Stimulated activated naive B cell treated with anti-CD40 and anti-IgM and Interleukin-4, amounts not matched to agents 10 μg/mL and 1 μg/mL and 100 μg/mL, for 72 hours (primary cell): ENCODE results near the gene LITAFD.
"Not testable (repeated sequence)": the region's sequence is repeated elsewhere in the genome, so short reads cannot be mapped to it uniquely, and the experiment has no call there.

Source experiments
- ATAC-seq, 2 donors: fragments of 150-1000 bp; cut with Tn5 transposase; replicated peaks; 2 replicates each; pipeline ENCODE4 v1.10.0; 2021; ENCODE audit warnings: moderate library complexity in 1 of 2
- DNase-seq: peaks from one replicate; pipeline ENCODE4 v3.0.0; 2021
- H3K27ac Mint-ChIP-seq: one replicate; pipeline ENCODE4 v1.8.0; 2022; ENCODE audit warnings: mild to moderate bottlenecking, mixed read lengths
- H3K27me3 Mint-ChIP-seq, 2 donors: one replicate each; pipeline ENCODE4 v1.8.0; 2022; ENCODE audit warnings: mixed read lengths in 2 of 2
- H3K36me3 Mint-ChIP-seq, 2 donors: one replicate each; pipeline ENCODE4 v1.8.0; 2022; ENCODE audit warnings: mixed read lengths in 2 of 2, mild to moderate bottlenecking in 1 of 2
- H3K4me1 Mint-ChIP-seq, 2 donors: one replicate each; pipeline ENCODE4 v1.8.0; 2022; ENCODE audit warnings: mixed read lengths in 2 of 2, mild to moderate bottlenecking in 1 of 2
- H3K4me3 Mint-ChIP-seq, 2 donors: one replicate each; pipeline ENCODE4 v1.8.0; 2022; ENCODE audit warnings: mild to moderate bottlenecking in 2 of 2, mixed read lengths in 2 of 2, moderate library complexity in 1 of 2
- H3K9me3 Mint-ChIP-seq, 2 donors: one replicate each; pipeline ENCODE4 v1.8.0; 2022; ENCODE audit warnings: mixed read lengths in 2 of 2, mild to moderate bottlenecking in 1 of 2

The LITAFD gene

DNA sequence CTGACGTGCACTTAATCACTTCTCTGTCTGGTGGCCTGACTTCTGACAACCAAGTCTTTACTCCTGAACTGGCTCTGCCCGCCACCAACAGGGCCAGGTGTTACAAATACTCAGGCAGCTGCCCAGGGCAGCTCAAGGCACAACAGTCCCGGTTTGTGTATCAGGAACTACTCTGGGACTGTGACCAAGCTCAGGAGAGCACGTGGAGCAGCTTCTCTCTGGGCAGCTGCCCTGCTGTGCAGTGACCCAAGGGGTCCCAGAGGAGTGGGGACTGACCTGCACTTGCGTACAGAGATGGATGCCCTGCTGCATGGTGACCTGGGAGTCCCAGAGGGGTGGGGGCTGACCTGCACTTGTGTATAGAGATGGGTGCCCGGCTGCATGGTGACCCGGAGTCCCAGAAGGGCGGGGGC, 21.9 kb downstream of the LITAFD start:
- DNase-seq (no peak), ATAC-seq (no peak)
- H3K36me3 Mint-ChIP-seq, result peaks cover 45 to 70% of the 10 kb centered on the region in 2 donors
- H3K9me3 Mint-ChIP-seq, result no peaks in the 10 kb centered on the region
- peak overlapping the region; percentile 88 for H3K27ac Mint-ChIP-seq
- no peaks in the 10 kb centered on the region for H3K27me3 Mint-ChIP-seq
- no peak overlapping the region for H3K4me3 Mint-ChIP-seq
- H3K4me1 Mint-ChIP-seq, result peaks cover 9 to 15% of the 10 kb centered on the region in 2 donors

DNA sequence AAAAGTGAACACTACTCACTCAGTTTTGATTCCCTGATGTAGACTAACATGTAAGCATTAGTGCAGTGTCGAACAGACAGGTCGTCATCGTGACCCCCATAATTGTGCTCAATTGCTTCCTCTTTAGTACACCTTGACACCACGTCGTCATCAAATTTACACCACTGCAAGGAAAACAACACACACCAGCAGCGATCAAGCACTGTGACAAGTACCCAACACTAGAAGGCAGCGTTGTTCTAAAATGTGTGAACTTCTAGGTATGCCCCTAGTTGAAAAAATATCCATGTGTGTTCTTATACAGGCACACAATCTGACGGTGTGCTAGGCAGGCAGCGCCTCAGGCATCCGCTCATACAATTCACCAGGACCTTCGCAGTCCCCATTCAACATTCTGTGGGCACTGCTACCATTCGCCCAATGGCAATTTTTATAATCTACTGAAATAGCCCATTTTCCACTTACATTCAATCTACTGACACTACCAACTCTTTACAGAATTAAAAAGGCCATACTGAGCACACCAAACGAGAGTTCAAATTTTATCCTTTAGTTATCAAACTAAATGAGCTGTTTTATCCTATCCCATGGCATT, 23.1 kb downstream of the LITAFD start:
- Mint-ChIP-seq H3K27me3 (no peaks in the 10 kb centered on the region), H3K36me3 (peaks cover 43 to 65% of the 10 kb centered on the region in 2 donors), H3K4me3 (no peak overlapping the region), H3K27ac (no peak overlapping the region), H3K4me1 (peaks cover 8 to 13% of the 10 kb centered on the region in 2 donors), H3K9me3 (no peaks in the 10 kb centered on the region)
- DNase-seq (no peak), ATAC-seq (peak; percentile 71 to 80)

DNA sequence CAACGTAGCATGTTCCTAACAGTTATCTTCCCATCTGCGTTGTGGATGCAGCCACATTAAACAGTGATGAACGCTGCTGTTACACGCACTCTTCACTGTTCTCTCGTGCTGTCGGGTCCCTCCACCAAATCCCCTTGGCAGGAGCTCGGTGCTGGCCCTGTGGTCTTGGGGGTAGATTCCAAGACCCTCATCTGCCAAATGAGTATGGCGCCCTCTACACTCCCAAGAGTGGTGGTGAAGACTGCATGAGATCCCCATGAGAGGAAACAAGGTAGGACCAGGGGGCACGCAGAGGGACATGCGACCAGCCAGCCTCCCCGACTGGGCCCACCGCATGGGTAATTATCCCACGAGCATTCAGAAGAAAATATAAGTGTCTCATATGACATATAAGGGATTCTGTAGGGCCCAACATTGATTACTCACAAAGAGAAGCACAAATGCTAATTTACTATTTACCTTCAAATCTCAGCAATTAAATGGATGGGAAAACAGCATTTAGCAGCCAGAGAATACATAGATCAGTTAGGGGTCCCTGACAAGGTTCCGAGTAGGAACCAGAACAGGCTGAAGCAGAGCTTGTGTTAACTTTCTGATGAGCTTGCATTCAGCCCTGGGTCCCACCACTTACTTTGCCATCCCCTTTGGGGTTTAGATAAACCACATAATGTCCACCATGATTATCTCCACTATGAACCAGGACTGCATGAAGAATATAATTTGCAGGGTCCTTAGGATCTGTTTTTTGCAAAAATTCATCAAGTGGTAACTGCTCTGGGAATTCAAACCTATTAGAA, 23.8 kb downstream of the LITAFD start:
- DNase-seq (no peak), ATAC-seq (no peak)
- peaks cover 8 to 15% of the 10 kb centered on the region in 2 donors for H3K4me1 Mint-ChIP-seq
- H3K9me3 Mint-ChIP-seq, result no peaks in the 10 kb centered on the region
- H3K4me3 Mint-ChIP-seq, result no peak overlapping the region
- H3K27ac Mint-ChIP-seq, result peak overlapping the region; percentile 67
- H3K27me3 Mint-ChIP-seq, result no peaks in the 10 kb centered on the region
- H3K36me3 Mint-ChIP-seq, result peaks cover 46 to 65% of the 10 kb centered on the region in 2 donors

DNA sequence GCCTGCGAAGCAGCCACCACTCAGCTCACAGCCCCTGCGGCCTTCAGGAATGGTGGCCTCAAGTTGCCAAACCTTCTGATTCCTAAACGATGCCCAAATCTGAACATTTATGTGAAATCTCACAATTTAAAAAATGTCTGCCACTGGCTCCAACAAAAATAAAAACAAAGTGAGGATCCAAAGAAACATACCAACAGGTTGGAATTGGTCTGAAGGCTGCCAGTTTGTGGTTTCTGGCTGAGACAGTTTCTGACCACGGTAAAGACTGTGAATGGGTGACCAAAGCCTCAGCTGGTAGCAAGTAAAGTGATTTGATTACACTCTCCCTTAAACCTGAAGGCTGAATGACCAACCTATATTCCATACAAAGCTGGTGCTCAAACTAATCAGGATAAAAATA, 24.9 kb downstream of the LITAFD start:
- H3K27me3 Mint-ChIP-seq, result no peaks in the 10 kb centered on the region
- H3K27ac Mint-ChIP-seq, result peak overlapping the region; percentile 71
- H3K9me3 Mint-ChIP-seq, result no peaks in the 10 kb centered on the region
- ATAC-seq, result no peak
- H3K36me3 Mint-ChIP-seq, result peaks cover 48 to 67% of the 10 kb centered on the region in 2 donors
- DNase-seq, result no peak
- peaks cover 8 to 22% of the 10 kb centered on the region in 2 donors for H3K4me1 Mint-ChIP-seq
- H3K4me3 Mint-ChIP-seq, result no peak overlapping the region

DNA sequence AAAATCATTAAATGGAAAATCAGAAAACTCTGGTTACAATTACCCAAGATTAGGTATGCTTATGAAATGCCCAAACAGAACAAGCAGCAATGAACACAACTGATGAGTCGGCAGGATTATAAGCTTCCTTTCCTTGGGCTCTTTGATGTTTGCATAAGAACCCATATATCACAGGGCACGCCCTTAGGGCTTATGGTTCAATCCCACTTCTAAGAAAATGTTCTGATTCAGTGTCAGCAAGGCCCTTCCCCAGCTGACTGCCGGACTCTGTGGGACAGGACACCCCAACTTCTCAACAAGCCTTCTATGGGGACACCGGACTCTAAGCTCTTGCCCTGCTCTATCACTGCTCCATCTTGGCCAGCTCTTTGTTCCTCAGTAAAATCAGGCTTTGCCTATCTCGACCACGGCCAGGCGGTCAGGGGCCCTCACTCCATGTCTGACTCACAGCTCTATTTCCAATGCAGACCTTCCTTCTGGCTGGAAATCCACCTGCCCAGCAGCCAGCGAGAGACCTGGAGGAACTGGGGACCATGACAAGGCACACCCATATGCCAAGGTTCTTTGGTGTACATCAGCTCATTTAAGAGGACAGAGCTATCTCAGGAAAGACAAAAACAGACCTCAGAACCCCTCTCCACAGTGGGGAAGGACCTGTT, 26.8 kb downstream of the LITAFD start:
- peak overlapping the region; percentile 82 for H3K27ac Mint-ChIP-seq
- no peak for ATAC-seq
- H3K4me3 Mint-ChIP-seq, result no peak overlapping the region
- H3K36me3 Mint-ChIP-seq, result peaks cover 48 to 68% of the 10 kb centered on the region in 2 donors
- no peaks in the 10 kb centered on the region for H3K9me3 Mint-ChIP-seq
- DNase-seq, result no peak
- peaks cover 8 to 22% of the 10 kb centered on the region in 2 donors for H3K4me1 Mint-ChIP-seq
- H3K27me3 Mint-ChIP-seq, result no peaks in the 10 kb centered on the region

DNA sequence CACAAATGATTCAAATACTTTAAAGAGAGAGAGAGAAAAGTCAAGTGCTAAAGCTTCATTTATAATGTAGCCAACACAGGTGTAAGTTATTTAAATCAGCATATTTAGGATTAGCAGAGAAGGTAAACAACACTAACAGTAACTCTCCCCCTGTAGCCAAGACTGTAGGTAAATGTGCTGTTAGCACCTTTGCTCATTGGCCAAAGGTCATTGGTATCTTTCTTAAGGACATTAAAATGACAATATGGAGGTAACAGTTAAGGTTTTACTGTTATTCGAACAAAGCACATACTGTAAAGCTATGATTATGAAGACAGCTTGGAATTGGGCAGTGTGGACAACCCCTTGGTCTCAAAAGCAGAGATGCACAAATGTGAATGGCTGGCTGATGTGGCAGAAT, 28.7 kb downstream of the LITAFD start:
- peak overlapping the region; percentile 83 for H3K27ac Mint-ChIP-seq
- H3K4me3 Mint-ChIP-seq, result no peak overlapping the region
- ATAC-seq (no peak), DNase-seq (no peak)
- no peaks in the 10 kb centered on the region for H3K27me3 Mint-ChIP-seq
- no peaks in the 10 kb centered on the region for H3K9me3 Mint-ChIP-seq
- H3K4me1 Mint-ChIP-seq, result peaks cover 8 to 22% of the 10 kb centered on the region in 2 donors
- peaks cover 50 to 68% of the 10 kb centered on the region in 2 donors for H3K36me3 Mint-ChIP-seq

DNA sequence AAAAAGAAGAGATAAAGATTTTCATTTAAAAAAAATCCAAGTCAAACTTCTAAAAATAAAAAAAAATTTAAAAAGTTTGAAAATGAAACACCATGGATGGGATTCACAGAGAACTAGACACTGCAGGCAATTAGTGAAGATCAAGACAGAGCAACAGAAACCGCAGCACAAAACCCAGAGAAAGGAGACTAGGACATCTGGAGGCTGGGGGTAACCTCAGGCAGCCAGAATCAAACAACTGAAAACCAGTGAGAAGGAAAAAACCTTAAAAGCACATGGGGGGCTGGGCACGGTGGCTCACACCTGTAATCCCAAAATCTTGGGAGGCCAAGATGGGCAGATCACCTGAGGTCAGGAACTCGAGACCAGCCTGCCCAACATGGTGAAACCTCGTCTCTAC, 30.6 kb downstream of the LITAFD start:
- peak overlapping the region; percentile 86 for H3K27ac Mint-ChIP-seq
- DNase-seq (no peak), ATAC-seq (no peak)
- no peaks in the 10 kb centered on the region for H3K9me3 Mint-ChIP-seq
- H3K27me3 Mint-ChIP-seq, result no peaks in the 10 kb centered on the region
- peaks cover 8 to 31% of the 10 kb centered on the region in 2 donors for H3K4me1 Mint-ChIP-seq
- peaks cover 63 to 78% of the 10 kb centered on the region in 2 donors for H3K36me3 Mint-ChIP-seq
- H3K4me3 Mint-ChIP-seq, result no peak overlapping the region

DNA sequence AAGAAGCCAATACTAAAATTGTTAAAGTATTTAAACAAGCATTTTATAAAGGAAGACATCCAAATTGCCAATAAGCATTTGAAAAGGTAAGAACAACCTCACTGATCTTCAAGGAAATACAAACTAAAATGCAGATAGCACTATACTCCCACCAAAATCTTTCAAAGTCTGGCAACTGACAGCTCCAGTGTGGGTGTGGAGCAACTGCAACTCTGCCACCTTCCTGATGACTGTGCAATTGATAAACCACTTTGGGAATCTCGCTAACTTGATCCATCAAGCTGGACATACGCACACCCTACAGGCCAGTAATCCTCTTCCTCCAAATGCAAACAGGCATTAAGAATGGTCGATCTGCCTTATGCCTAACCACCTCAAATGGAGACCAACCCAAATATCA, 31.9 kb downstream of the LITAFD start:
- Mint-ChIP-seq H3K36me3 (peaks cover 64 to 78% of the 10 kb centered on the region in 2 donors), H3K9me3 (no peaks in the 10 kb centered on the region), H3K27me3 (no peaks in the 10 kb centered on the region), H3K4me1 (peaks cover 9 to 38% of the 10 kb centered on the region in 2 donors), H3K27ac (no peak overlapping the region), H3K4me3 (no peak overlapping the region)
- ATAC-seq (no peak), DNase-seq (no peak)

DNA sequence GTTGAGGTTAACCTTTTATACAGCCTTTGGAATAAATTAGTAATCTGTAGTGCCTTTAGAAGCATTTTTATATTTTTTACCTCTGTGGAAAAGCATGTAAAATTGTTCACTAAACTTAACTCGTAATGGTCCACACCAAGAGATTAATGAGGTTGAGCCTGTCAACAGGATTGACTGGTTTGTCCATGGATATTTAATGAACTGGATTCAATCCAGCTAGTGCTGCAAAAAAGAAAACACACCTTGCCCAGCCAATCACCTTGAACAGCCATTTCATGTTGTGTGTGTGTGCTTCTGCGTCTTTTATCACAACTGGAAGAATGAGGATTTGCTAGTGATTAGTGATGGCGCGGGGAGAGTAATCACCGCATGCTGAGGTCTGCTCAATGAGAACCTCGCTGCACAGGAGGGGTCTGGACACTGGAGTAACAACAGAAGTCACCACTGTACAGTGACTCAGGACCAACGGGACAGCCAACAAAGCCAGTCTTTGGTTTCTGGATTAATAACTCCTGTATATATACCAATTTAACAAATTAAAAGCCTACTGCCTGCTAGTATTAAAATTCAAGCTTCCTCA, 33.7 kb downstream of the LITAFD start:
- ATAC-seq (no peak), DNase-seq (no peak)
- Mint-ChIP-seq H3K4me3 (no peak overlapping the region), H3K27ac (no peak overlapping the region), H3K4me1 (peaks cover 8 to 40% of the 10 kb centered on the region in 2 donors), H3K36me3 (peaks cover 61 to 77% of the 10 kb centered on the region in 2 donors), H3K9me3 (no peaks in the 10 kb centered on the region), H3K27me3 (no peaks in the 10 kb centered on the region)

DNA sequence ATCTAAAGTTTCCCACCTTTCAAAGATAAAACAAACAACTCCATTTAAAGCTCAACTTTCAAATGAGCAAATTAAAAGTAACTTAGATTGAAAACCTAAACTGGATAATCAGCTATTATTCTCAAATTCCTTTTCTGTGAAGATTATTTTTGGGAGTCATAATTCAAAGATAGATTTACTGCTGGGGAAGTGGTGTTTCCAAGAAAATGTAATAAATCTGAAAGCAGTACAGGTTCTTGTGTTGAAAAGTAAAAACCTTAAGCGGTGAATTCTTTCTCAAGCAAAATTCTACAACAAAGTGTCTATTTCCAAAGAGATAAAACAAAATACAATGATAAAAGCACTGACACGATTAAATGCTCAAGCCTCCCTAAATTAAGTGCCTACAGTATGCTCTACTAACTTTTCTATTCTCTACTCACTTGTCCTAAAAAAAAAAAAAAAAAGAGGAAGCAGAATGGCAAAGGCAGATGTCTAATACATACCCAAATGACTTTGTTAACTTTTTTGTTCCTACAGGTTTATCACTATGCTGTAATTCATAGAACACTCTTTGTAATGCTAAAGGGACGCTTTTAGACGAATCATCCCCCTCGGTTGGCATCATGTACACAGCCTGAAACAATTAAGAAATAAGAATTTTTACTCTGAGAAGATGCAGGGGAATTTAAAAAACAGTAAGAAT, 34.5 kb downstream of the LITAFD start:
- no peak for DNase-seq
- H3K27me3 Mint-ChIP-seq, result no peaks in the 10 kb centered on the region
- H3K4me1 Mint-ChIP-seq, result peaks cover 10 to 38% of the 10 kb centered on the region in 2 donors
- peaks cover 58 to 76% of the 10 kb centered on the region in 2 donors for H3K36me3 Mint-ChIP-seq
- H3K9me3 Mint-ChIP-seq, result no peaks in the 10 kb centered on the region
- H3K27ac Mint-ChIP-seq, result peak overlapping the region; percentile 88
- peak; percentile 84 to 87 for ATAC-seq
- no peak overlapping the region for H3K4me3 Mint-ChIP-seq

DNA sequence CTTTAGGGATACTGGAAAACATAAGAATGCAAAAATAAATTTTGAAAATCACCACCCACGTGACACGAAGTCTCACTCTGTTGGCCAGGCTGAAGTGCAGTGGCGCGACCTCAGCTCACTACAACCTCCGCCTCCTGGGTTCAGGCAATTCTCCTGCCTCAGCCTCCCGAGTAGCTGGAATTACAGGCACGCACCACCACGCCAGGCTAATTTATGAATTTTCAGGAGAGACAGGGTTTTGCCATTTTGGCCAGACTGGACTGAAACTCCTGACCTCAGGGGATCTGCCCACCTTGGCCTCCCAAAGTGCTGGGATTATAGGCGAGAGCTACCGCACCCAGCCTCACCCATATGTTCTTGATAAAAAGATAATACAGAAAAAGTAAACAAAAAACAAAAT, 35.2 kb downstream of the LITAFD start:
- not testable (repeated sequence) for ATAC-seq, DNase-seq, H3K9me3 Mint-ChIP-seq, H3K27me3 Mint-ChIP-seq, H3K4me3 Mint-ChIP-seq
- peaks cover 57 to 73% of the 10 kb centered on the region in 2 donors for H3K36me3 Mint-ChIP-seq
- peaks cover 10 to 41% of the 10 kb centered on the region in 2 donors for H3K4me1 Mint-ChIP-seq
- peak overlapping the region; percentile 88 for H3K27ac Mint-ChIP-seq

DNA sequence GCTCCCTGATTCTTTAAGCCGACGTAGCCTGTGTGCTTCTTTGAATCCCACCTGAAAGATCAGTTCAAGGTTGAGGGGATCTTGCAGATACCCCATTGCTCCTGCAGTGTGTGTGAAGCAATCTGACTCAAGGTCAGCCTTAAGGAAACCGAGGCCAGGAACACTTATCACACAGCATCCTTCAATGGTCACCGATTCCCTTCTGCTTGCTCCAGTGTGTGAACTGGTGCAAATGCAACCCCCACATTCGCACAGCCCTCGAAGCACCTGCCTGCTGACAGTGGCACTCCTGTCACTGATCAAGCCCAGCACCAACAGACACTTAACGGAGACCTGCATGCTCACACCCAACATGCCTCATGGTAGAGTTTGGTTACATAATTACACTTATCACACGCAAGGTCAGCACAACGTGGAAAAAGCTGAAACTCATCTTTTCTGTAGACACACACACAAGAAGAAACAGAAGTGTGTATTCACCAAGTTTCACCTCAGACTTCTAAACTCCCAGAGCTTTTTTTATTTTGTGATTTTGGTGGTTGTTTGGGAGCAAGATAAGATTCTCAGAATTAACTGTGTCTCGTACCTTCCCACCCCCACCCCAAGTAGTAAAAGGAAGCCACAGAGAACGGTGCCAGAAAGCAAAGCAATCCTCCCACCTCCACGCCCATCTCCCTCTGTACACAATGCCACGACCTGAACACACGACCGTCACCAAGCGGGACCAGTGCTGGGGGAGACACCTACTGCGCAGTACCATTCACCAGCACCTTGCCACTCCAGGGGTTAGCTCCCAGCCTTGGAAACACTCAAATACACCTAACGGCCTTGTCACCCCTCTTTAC, 37.2 kb downstream of the LITAFD start:
- H3K36me3 Mint-ChIP-seq, result peaks cover 45 to 63% of the 10 kb centered on the region in 2 donors
- no peak overlapping the region for H3K4me3 Mint-ChIP-seq
- peak overlapping the region; percentile 9 for H3K27ac Mint-ChIP-seq
- no peaks in the 10 kb centered on the region for H3K9me3 Mint-ChIP-seq
- H3K4me1 Mint-ChIP-seq, result peaks cover 13 to 49% of the 10 kb centered on the region in 2 donors
- DNase-seq (no peak), ATAC-seq (no peak)
- H3K27me3 Mint-ChIP-seq, result no peaks in the 10 kb centered on the region

DNA sequence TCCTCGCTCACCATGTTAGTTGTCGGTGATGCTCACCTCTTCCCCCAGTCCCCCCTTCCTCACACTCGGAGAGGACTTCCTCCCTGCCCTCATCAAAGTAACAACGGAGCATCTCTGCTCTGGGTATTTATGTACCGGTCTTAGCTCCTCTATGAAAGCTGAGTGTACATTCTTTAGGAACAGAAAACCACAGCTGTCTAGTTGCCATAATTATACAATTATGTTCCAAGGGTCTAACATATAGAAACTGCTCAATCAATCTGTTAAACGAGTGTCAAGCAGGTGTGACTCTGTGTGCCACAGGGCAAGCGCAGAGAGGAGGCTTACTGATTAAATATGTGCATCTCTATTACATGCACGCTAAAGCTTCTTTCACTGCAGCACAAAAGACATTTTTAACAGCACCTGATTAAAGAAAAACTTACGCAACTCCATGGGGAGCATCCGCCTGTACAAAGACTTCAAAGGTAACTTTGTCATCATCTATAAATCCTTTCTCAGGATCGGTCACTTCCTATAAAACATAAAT, 37.8 kb downstream of the LITAFD start:
- Mint-ChIP-seq H3K9me3 (no peaks in the 10 kb centered on the region), H3K36me3 (peaks cover 38 to 59% of the 10 kb centered on the region in 2 donors), H3K4me3 (no peak overlapping the region)

More for the DNA sequence above, 37.8 kb downstream of the LITAFD start:
- DNase-seq (no peak), ATAC-seq (no peak)
- H3K27me3 Mint-ChIP-seq, result no peaks in the 10 kb centered on the region
- no peak overlapping the region for H3K27ac Mint-ChIP-seq
- H3K4me1 Mint-ChIP-seq, result peaks cover 13 to 56% of the 10 kb centered on the region in 2 donors
